HepG2 (cell line): ENCODE results near the gene SYNC. TPM values are rescaled to one million over a fixed set of nuclear protein-coding genes. Genes with fewer than 3 reads are reported as not detected.

Source experiments
- AGO1 ChIP-seq: fragments of 200-400 bp; formaldehyde crosslinking; IDR thresholded peaks from 2 replicates; pipeline ENCODE4 v1.6.1; 2017; ENCODE audit warnings: mild to moderate bottlenecking, low read depth, low read length, moderate library complexity; ENCODE audit not compliant: poor library complexity, severe bottlenecking
- CSRNP2 ChIP-seq: sonication (generic); formaldehyde crosslinking; conservative IDR thresholded peaks from 2 replicates; pipeline ENCODE4 v1.8.0; 2022; ENCODE audit warnings: low read depth, missing genetic modification reagents
- GABPB1 ChIP-seq: IDR thresholded peaks from 2 replicates; pipeline ENCODE4 v1.6.1; 2016; ENCODE audit warnings: mild to moderate bottlenecking, missing genetic modification reagents, moderate library complexity, missing compliant biosample characterization
- GTF2F1 ChIP-seq: fragments of 150-350 bp; IDR thresholded peaks from 2 replicates; pipeline ENCODE4 v1.6.1; 2014; ENCODE audit warnings: low read length
- HNRNPUL1 ChIP-seq: fragments of 200-400 bp; formaldehyde crosslinking; IDR thresholded peaks from 2 replicates; pipeline ENCODE4 v1.6.1; 2017; ENCODE audit warnings: low read depth, mild to moderate bottlenecking, low read length, moderate library complexity
- KDM3A ChIP-seq: IDR thresholded peaks from 2 replicates; pipeline ENCODE4 v1.6.1; 2018; ENCODE audit warnings: low read depth, missing compliant biosample characterization
- KIAA2018 ChIP-seq: sonication (generic); formaldehyde crosslinking; IDR thresholded peaks from 2 replicates; pipeline ENCODE4 v1.5.0; 2020; ENCODE audit warnings: mild to moderate bottlenecking, missing genetic modification reagents, borderline replicate concordance
- MIER3 ChIP-seq: IDR thresholded peaks from 2 replicates; pipeline ENCODE4 v1.6.1; 2016; ENCODE audit warnings: missing compliant biosample characterization, borderline replicate concordance
- TCF7L2 ChIP-seq: IDR thresholded peaks from 2 replicates; pipeline ENCODE4 v1.6.1; 2011; ENCODE audit warnings: mild to moderate bottlenecking, low read depth, low read length, moderate library complexity
- THYN1 ChIP-seq: sonication (generic); formaldehyde crosslinking; IDR thresholded peaks from 2 replicates; pipeline ENCODE4 v1.8.1; 2023; ENCODE audit warnings: low read depth, mild to moderate bottlenecking, moderate library complexity, missing genetic modification reagents, borderline replicate concordance
- ZBTB14 ChIP-seq: sonication (generic); formaldehyde crosslinking; IDR thresholded peaks from 2 replicates; pipeline ENCODE4 v1.4.0; 2020; ENCODE audit warnings: missing genetic modification reagents
- ZBTB25 ChIP-seq: IDR thresholded peaks from 2 replicates; pipeline ENCODE4 v1.6.1; 2018; ENCODE audit warnings: missing genetic modification reagents
- ZNF30 ChIP-seq: sonication (generic); formaldehyde crosslinking; IDR thresholded peaks from 2 replicates; pipeline ENCODE4 v1.5.0; 2020; ENCODE audit warnings: mild to moderate bottlenecking, missing genetic modification reagents
- ZNF446 ChIP-seq: sonication (generic); formaldehyde crosslinking; IDR thresholded peaks from 2 replicates; pipeline ENCODE4 v1.5.0; 2020; ENCODE audit warnings: mild to moderate bottlenecking, missing genetic modification reagents
- ZNF781 ChIP-seq: sonication (generic); formaldehyde crosslinking; IDR thresholded peaks from 2 replicates; pipeline ENCODE4 v1.5.1; 2020; ENCODE audit warnings: borderline replicate concordance, mild to moderate bottlenecking, missing genetic modification reagents; ENCODE audit errors: not compliant biosample characterization
- ZNF879 ChIP-seq: sonication (generic); formaldehyde crosslinking; IDR thresholded peaks from 2 replicates; pipeline ENCODE4 v1.8.1; 2023; ENCODE audit warnings: missing genetic modification reagents
- polyA plus RNA-seq, 8 experiments: library from polyadenylated mRNA; depleted of rRNA in 3 of 8; stranded (reverse) in 7 of 8; unstranded in 1 of 8; fragments of >200 nt; fragmentation: Illumina TruSeq in 4 of 8; extraction: Trizol in 4 of 8; gene quantifications; 2 replicates each; pipeline versions ENCODE4 v1.2.1 to v1.2.3, GENCODE V29; 2011 to 2016; ENCODE audit warnings: low read depth in 4 of 8, missing spikeins in 1 of 8, mixed read lengths in 1 of 8; ENCODE audit not compliant: insufficient read depth in 1 of 8
- total RNA-seq, 5 experiments: library from RNA; depleted of rRNA; stranded (reverse); fragments of >200 nt; fragmentation: Illumina TruSeq; extraction: Trizol; gene quantifications; 2 replicates each; pipeline ENCODE4 v1.2.3, GENCODE V29; 2016; ENCODE audit warnings: low read depth in 1 of 5

The SYNC gene
- total and polyA plus RNA-seq, 2 of the 13 experiments (the other 11 are each of a cell fraction or from before 2014, with no cell fraction given): 2.4 to 5.4 TPM

GRCh38 chr1:32741413-32742198 is 39.0 kb upstream of the SYNC start (continued):
- TF ChIP-seq MIER3 (CRISPR knock-in tag) (no peak), ZNF781 (CRISPR knock-in tag) (no peak), THYN1 (CRISPR knock-in tag) (no peak), ZBTB25 (CRISPR knock-in tag) (peak; percentile 71; the same call in 1 of the 2 replicates), HNRNPUL1 (no peak), CSRNP2 (CRISPR knock-in tag) (no peak), TCF7L2 (no peak), ZNF446 (CRISPR knock-in tag) (no peak), GABPB1 (CRISPR knock-in tag) (0 out of 2 replicates have a peak, but pooled peaks have one; percentile 29), KIAA2018 (CRISPR knock-in tag) (no peak), KDM3A (no peak), AGO1 (no peak), ZNF879 (CRISPR knock-in tag) (no peak), GTF2F1 (no peak), ZNF30 (CRISPR knock-in tag) (no peak), ZBTB14 (CRISPR knock-in tag) (no peak)
